Kidney (tissue), 14 donors: ENCODE measurements around the gene FDX1. TPM values are rescaled to one million over a fixed set of nuclear protein-coding genes. Genes with fewer than 3 reads are reported as not detected.

Experiments used
- DNase-seq, 5 donors: peaks; one replicate each; pipeline ENCODE4 v3.0.0-alpha.2; 2013 to 2020
- FAIRE-seq: peaks from 2 replicates; lab custom pipeline; 2012; peaks lifted over from hg19 to GRCh38; lab: Jason Lieb, UNC
- H3K27ac ChIP-seq, 2 donors: one replicate each; pipeline ENCODE4 v1.7.0; 2013; ENCODE audit warnings: low read depth in 2 of 2, low read length in 2 of 2, inconsistent platforms in 1 of 2
- H3K27me3 ChIP-seq: one replicate; pipeline ENCODE4 v1.7.1; 2013; ENCODE audit warnings: low read length, inconsistent platforms; ENCODE audit not compliant: control insufficient read depth, insufficient read depth
- H3K36me3 ChIP-seq, 3 donors: one replicate each; pipeline versions ENCODE4 v1.7.0 to v1.7.1; 2013; ENCODE audit warnings: low read length in 3 of 3, control low read depth in 1 of 3, inconsistent platforms in 1 of 3; ENCODE audit not compliant: insufficient read depth in 3 of 3, control insufficient read depth in 2 of 3
- H3K4me1 ChIP-seq, 3 donors: one replicate each; pipeline versions ENCODE4 v1.7.0 to v1.7.1; 2013; ENCODE audit warnings: low read length in 3 of 3, inconsistent platforms in 1 of 3, low read depth in 1 of 3; ENCODE audit not compliant: control insufficient read depth in 2 of 3, insufficient read depth in 2 of 3
- H3K4me3 ChIP-seq, 3 donors: one replicate each; pipeline versions ENCODE4 v1.7.0 to v1.8.1; 2013; ENCODE audit warnings: low read length in 3 of 3, control low read depth in 1 of 3, inconsistent platforms in 1 of 3
- H3K9ac ChIP-seq, 3 donors: one replicate each; pipeline versions ENCODE4 v1.7.0 to v1.7.1; 2013; ENCODE audit warnings: low read length in 3 of 3, control low read depth in 1 of 3, inconsistent platforms in 1 of 3
- H3K9me3 ChIP-seq, 3 donors: one replicate each; pipeline versions ENCODE4 v1.7.0 to v1.7.1; 2013; ENCODE audit warnings: low read length in 3 of 3, control low read depth in 1 of 3, inconsistent platforms in 1 of 3; ENCODE audit not compliant: control insufficient read depth in 2 of 3, insufficient read depth in 1 of 3
- intact Hi-C: fragments of 100-400 bp; cut with DNase I; formaldehyde crosslinking; loops from one replicate; pipeline ENCODE4 v1.11.1; 2022
- polyA plus RNA-seq: library from polyadenylated mRNA; stranded (reverse); fragments of 350-450 nt; fragmentation: Illumina TruSeq; extraction: RNeasy Lipid Tissue Mini Kit (QIAGEN cat#74804); gene quantifications from one replicate; pipeline ENCODE4 v1.2.3, GENCODE V29; 2014; ENCODE audit warnings: low read depth, low replicate concordance; ENCODE audit not compliant: insufficient read depth
- total RNA-seq: library from RNA; stranded (reverse); fragmentation: NEBNext Ultra II Directional; extraction: Animal tissue kit (Norgen Biotek cat#: 25700); gene quantifications from one replicate; pipeline ENCODE4 v1.2.1, GENCODE V29; 2021
- TF ChIP-seq, protein P1 (sequence below): IDR thresholded peaks from 3 replicates; pipeline ENCODE4 v1.5.1; 2012; ENCODE audit warnings: mild to moderate bottlenecking, moderate library complexity, borderline replicate concordance; ENCODE audit not compliant: insufficient read depth; ENCODE audit errors: extremely low read depth
- donor health status: control.
- donor health status: control.
- donor health status: control.
- donor health status: control.
- donor health status: control.
- donor health status: DM: yes; HTN: yes; CAD: no.
- donor health status: Normal renal cell carcinoma (clear cell type).

The FDX1 gene
- total and polyA plus RNA-seq, 2 donors from 2014 or later: 13.1 to 34.4 TPM

DNA sequence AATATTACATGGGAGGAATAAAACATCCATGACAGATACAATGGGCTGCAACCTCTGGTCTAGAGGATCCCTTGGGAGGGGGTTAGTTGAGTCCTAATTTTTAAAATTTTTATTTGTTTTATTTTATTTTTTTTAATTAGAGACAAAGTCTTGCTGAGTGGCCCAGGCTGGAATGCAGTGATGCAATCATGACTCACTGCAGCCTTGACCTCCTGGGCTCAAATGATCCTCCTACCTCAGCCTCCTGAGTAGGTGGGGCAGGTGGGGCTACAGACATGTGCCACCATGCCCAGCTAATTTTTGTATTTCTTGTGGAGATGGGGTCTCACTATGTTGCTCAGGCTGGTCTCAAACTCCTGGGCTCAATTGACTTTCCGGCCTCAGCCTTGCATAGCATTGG, 43.1 kb downstream of the FDX1 start:
- no peak for FAIRE-seq
- DNase-seq: no peak

DNA sequence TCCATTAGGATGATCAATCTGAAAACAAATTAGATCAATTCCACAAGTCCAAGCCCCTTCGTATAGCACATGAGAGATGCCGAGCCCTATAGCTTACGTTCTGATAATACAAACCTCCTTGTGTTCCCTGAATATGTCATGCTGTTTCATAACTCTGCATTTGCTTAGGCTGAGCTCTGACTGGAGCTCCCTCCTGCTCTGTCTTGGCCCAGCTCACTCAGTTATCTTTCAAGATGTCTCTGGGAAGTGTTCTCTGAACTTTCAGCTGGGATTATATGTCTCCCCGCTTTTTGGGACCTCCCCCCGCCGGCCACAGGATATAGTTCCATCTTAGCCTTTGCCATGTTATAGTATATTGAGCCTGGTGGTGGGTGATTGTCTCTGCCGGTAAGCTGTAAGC, 44.0 kb downstream of the FDX1 start:
- H3K4me3 ChIP-seq: no peak overlapping the region
- no peak for DNase-seq

More for the DNA sequence above, 43.1 kb downstream of the FDX1 start:
- TF ChIP-seq, protein P1, sequence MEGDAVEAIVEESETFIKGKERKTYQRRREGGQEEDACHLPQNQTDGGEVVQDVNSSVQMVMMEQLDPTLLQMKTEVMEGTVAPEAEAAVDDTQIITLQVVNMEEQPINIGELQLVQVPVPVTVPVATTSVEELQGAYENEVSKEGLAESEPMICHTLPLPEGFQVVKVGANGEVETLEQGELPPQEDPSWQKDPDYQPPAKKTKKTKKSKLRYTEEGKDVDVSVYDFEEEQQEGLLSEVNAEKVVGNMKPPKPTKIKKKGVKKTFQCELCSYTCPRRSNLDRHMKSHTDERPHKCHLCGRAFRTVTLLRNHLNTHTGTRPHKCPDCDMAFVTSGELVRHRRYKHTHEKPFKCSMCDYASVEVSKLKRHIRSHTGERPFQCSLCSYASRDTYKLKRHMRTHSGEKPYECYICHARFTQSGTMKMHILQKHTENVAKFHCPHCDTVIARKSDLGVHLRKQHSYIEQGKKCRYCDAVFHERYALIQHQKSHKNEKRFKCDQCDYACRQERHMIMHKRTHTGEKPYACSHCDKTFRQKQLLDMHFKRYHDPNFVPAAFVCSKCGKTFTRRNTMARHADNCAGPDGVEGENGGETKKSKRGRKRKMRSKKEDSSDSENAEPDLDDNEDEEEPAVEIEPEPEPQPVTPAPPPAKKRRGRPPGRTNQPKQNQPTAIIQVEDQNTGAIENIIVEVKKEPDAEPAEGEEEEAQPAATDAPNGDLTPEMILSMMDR: no peak
- intact Hi-C loops: no loop called here
- no peaks in the 10 kb centered on the region for H3K27me3 ChIP-seq
- no peak overlapping the region for H3K27ac ChIP-seq
- no peaks in the 10 kb centered on the region for H3K9me3 ChIP-seq
- H3K9ac ChIP-seq: no peak overlapping the region
- no peak overlapping the region for H3K4me3 ChIP-seq
- peaks cover 0 to 2% (median 0%) of the 10 kb centered on the region in 3 donors for H3K36me3 ChIP-seq
- H3K4me1 ChIP-seq: no peaks in the 10 kb centered on the region

DNA sequence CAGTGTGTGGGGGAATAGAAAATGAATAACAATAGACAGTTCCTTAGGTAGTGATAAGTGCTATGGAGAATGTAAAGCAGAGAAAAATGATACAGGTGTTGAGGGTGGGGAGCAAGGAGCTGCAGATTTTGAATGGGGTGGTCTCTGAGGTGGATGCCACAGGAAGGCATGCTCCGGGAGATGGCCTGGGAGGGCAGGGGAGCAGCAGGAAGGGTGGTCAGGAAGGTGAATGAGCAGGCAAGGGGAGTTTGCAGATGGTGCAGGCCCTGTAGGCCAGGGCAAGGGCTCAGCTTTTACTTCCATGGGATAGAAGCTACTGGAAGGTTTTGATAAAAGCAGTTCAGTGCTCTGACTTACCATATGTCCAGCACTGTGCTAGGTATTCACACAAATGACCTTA, 44.8 kb downstream of the FDX1 start:
- FAIRE-seq: no peak
- TF ChIP-seq, protein P1: no peak
- H3K4me3 ChIP-seq: no peak overlapping the region

More for the DNA sequence above, 44.0 kb downstream of the FDX1 start:
- Histone ChIP-seq H3K27me3 (no peaks in the 10 kb centered on the region), H3K9me3 (no peaks in the 10 kb centered on the region), H3K27ac (no peak overlapping the region), H3K4me1 (no peaks in the 10 kb centered on the region), H3K36me3 (peaks cover 0 to 2% (median 0%) of the 10 kb centered on the region in 3 donors), H3K9ac (no peak overlapping the region)
- intact Hi-C loops: no loop called here
- FAIRE-seq: no peak
- TF ChIP-seq, protein P1: no peak

DNA sequence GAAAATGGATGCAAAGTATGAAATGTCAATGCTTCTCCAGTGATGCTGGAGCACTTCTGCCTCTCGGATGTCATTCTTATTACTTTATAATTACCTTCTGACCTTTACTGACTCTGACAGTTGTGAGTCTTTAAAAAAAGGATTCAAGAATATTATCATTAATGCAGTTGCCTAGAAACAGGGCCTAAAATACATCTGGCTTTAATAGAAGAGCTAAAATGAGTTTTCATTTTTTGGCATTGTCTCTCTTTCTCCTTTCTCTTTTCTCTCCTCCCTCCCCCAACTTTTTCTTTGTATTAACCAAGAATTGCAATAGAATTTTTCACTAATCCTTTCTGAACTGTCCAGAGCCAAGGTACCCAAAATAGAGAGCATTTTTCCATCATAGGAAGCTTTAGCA, 45.9 kb downstream of the FDX1 start:
- Histone ChIP-seq H3K9ac (no peak overlapping the region), H3K36me3 (peaks cover 0 to 2% (median 0%) of the 10 kb centered on the region in 3 donors), H3K4me1 (peaks cover 0 to 2% (median 0%) of the 10 kb centered on the region in 3 donors), H3K27me3 (no peaks in the 10 kb centered on the region), H3K9me3 (no peaks in the 10 kb centered on the region), H3K4me3 (no peak overlapping the region), H3K27ac (no peak overlapping the region)
- TF ChIP-seq, protein P1: no peak
- intact Hi-C loops: no loop called here
- FAIRE-seq: no peak
- DNase-seq: no peak

More for the DNA sequence above, 44.8 kb downstream of the FDX1 start:
- no peaks in the 10 kb centered on the region for H3K4me1 ChIP-seq
- DNase-seq: no peak
- no peak overlapping the region for H3K9ac ChIP-seq
- H3K36me3 ChIP-seq: peaks cover 0 to 2% (median 0%) of the 10 kb centered on the region in 3 donors
- H3K27me3 ChIP-seq: no peaks in the 10 kb centered on the region
- H3K27ac ChIP-seq: no peak overlapping the region
- intact Hi-C loops: no loop called here
- H3K9me3 ChIP-seq: no peaks in the 10 kb centered on the region
